GM12878 (cell line): ENCODE results near the gene COL13A1. TPM values are rescaled to one million over a fixed set of nuclear protein-coding genes. Genes with fewer than 3 reads are reported as not detected.

Experiments used
- ATAC-seq: fragments of 200-7000 bp; cut with Tn5 transposase; 3 replicates; pipeline ENCODE4 v1.9.1; 2020; ENCODE audit warnings: mild to moderate bottlenecking, moderate library complexity
- BruUV-seq: library from RNA; stranded (reverse); fragments of 400-500 nt; replicated peaks from 2 replicates; lab custom pipeline; 2021; lab: Mats Ljungman, UMichigan
- CTCF ChIA-PET: fragments of 300-600 bp; sonication (Branson Sonifier 250); formaldehyde crosslinking; extraction: SDS; loops from one replicate; lab custom pipeline; 2021; ENCODE audit warnings: inconsistent platforms; lab: Yijun Ruan, JAX
- POLR2A ChIA-PET: fragments of 350-600 bp; formaldehyde crosslinking; extraction: SDS; loops from one replicate; lab custom pipeline; 2021; ENCODE audit warnings: inconsistent platforms; lab: Charles Lee
- RAD21 ChIA-PET: fragments of 300-600 bp; sonication (Branson Sonifier 250); formaldehyde crosslinking; loops from one replicate; lab custom pipeline; 2023; ENCODE audit warnings: antibody characterized with exemption; ENCODE audit not compliant: unreplicated experiment; lab: Charles Lee
- SMC1A ChIA-PET: fragments of 300-600 bp; sonication (Branson Sonifier 250); formaldehyde crosslinking; loops from one replicate; lab custom pipeline; 2023; ENCODE audit not compliant: unreplicated experiment, uncharacterized antibody; lab: Charles Lee
- DNase-seq: peaks from one replicate; pipeline ENCODE4 v3.0.0-alpha.2; 2011; ENCODE audit warnings: low read depth, low spot score
- FAIRE-seq: peaks from 3 replicates; lab custom pipeline; 2011; peaks lifted over from hg19 to GRCh38; lab: Jason Lieb, UNC
- H2AFZ ChIP-seq: 2 replicates; pipeline ENCODE4 v1.6.0; 2011; ENCODE audit warnings: low read depth, low read length, control low read depth; ENCODE audit not compliant: control insufficient read depth
- H3K27ac ChIP-seq: 2 replicates; pipeline ENCODE4 v1.5.1; 2011; ENCODE audit warnings: control low read depth; ENCODE audit not compliant: control insufficient read depth, insufficient read depth
- H3K27me3 ChIP-seq, 2 experiments: replicated peaks in 1 of 2; 2 replicates each; pipeline versions ENCODE4 v1.6.0 to v1.6.1; 2011; ENCODE audit warnings: low read length in 1 of 2; ENCODE audit not compliant: control insufficient read depth in 2 of 2, insufficient read depth in 2 of 2
- H3K36me3 ChIP-seq, 2 experiments: 2 replicates each; pipeline ENCODE4 v1.5.1; 2011; ENCODE audit warnings: low read length in 1 of 2; ENCODE audit not compliant: control insufficient read depth in 2 of 2, insufficient read depth in 2 of 2
- H3K4me1 ChIP-seq: 2 replicates; pipeline ENCODE4 v1.6.1; 2011; ENCODE audit warnings: mild to moderate bottlenecking, low read length, moderate library complexity, mixed read lengths; ENCODE audit not compliant: control insufficient read depth, insufficient read depth
- H3K4me2 ChIP-seq: 2 replicates; pipeline ENCODE4 v1.6.0; 2011; ENCODE audit warnings: control low read depth; ENCODE audit not compliant: control insufficient read depth, insufficient read depth
- H3K4me3 ChIP-seq: fragments of 200-600 bp; sonication (generic); 2 replicates; pipeline ENCODE4 v1.5.1; 2016
- H3K79me2 ChIP-seq: 2 replicates; pipeline ENCODE4 v1.6.0; 2011; ENCODE audit warnings: low read length; ENCODE audit not compliant: control insufficient read depth, insufficient read depth
- H3K9ac ChIP-seq: 2 replicates; pipeline ENCODE4 v1.8.0; 2011; ENCODE audit warnings: low read length, control low read depth, mixed read lengths; ENCODE audit not compliant: control insufficient read depth, insufficient read depth
- H3K9me3 ChIP-seq: replicated peaks from 3 replicates; pipeline ENCODE4 v1.5.1; 2011; ENCODE audit warnings: mild to moderate bottlenecking, low read length; ENCODE audit not compliant: control insufficient read depth, insufficient read depth
- H4K20me1 ChIP-seq: 2 replicates; pipeline ENCODE4 v1.6.0; 2011; ENCODE audit not compliant: control insufficient read depth, insufficient read depth
- BACH1 ChIP-seq: fragments of 450-650 bp; IDR thresholded peaks from 2 replicates; pipeline ENCODE4 v1.6.1; 2017; ENCODE audit warnings: mild to moderate bottlenecking, borderline replicate concordance
- FOXM1 ChIP-seq: IDR thresholded peaks from 2 replicates; pipeline ENCODE4 v1.6.1; 2012; ENCODE audit warnings: low read depth, mild to moderate bottlenecking, inconsistent platforms, low read length, moderate library complexity
- IKZF1 ChIP-seq: fragments of 450-650 bp; conservative IDR thresholded peaks from 2 replicates; pipeline ENCODE4 v1.6.1; 2017; ENCODE audit warnings: antibody characterized with exemption, mild to moderate bottlenecking
- IRF3 ChIP-seq: fragments of 450-650 bp; IDR thresholded peaks from 2 replicates; pipeline ENCODE4 v1.6.1; 2014; ENCODE audit warnings: mild to moderate bottlenecking
- NR2C2 ChIP-seq: IDR thresholded peaks from 2 replicates; pipeline ENCODE4 v1.6.1; 2011; ENCODE audit warnings: borderline replicate concordance, low read depth; ENCODE audit not compliant: control insufficient read depth, insufficient read length
- NR2F1 ChIP-seq: fragments of 450-650 bp; conservative IDR thresholded peaks from 2 replicates; pipeline ENCODE4 v1.6.1; 2017; ENCODE audit warnings: mild to moderate bottlenecking
- RELB ChIP-seq: fragments of 450-650 bp; IDR thresholded peaks from 2 replicates; pipeline ENCODE4 v1.6.1; 2017; ENCODE audit warnings: low read depth, mild to moderate bottlenecking, moderate library complexity
- SMC3 ChIP-seq: IDR thresholded peaks from 2 replicates; pipeline ENCODE4 v1.6.1; 2011; ENCODE audit warnings: low read length, improper control_type of control experiment, borderline replicate concordance
- USF2 ChIP-seq: IDR thresholded peaks from 2 replicates; pipeline ENCODE4 v1.6.1; 2011; ENCODE audit warnings: low read depth, low read length, improper control_type of control experiment, borderline replicate concordance
- ZBTB11 ChIP-seq: fragments of 450-650 bp; formaldehyde crosslinking; IDR thresholded peaks from 2 replicates; pipeline ENCODE4 v1.5.0; 2022; ENCODE audit warnings: mild to moderate bottlenecking, missing genetic modification characterization
- ZNF24 ChIP-seq: fragments of 450-650 bp; IDR thresholded peaks from 2 replicates; pipeline ENCODE4 v1.6.1; 2017; ENCODE audit warnings: antibody characterized with exemption, mild to moderate bottlenecking
- WGBS: methylation state at CpG from one replicate; pipeline ENCODE4 v1.1.6; 2016; ENCODE audit warnings: low lambda C conversion rate; ENCODE audit not compliant: insufficient replicate concordance, insufficient coverage; ENCODE audit errors: missing lambda C conversion rate; 5-methylcytosine and 5-hydroxymethylcytosine counted together
- in situ Hi-C: fragments of 300-500 bp; cut with MboI; formaldehyde crosslinking; loops from 9 replicates; pipeline ENCODE4 v1.14.3; 2018; ENCODE audit warnings: mixed read lengths
- intact Hi-C: fragments of 100-400 bp; cut with micrococcal nuclease; formaldehyde crosslinking; loops from one replicate; pipeline ENCODE4 v1.14.2; 2022; ENCODE audit not compliant: unreplicated experiment
- polyA plus RNA-seq, 11 experiments: library from polyadenylated mRNA; depleted of rRNA in 4 of 11; unstranded in 6 of 11; stranded (reverse) in 5 of 11; fragments of >200 nt; fragmentation: Nextera tagmentation in 4 of 11; fragmentation: Illumina TruSeq in 1 of 11; extraction: Ambion mirVana in 4 of 11; extraction: Trizol in 1 of 11; gene quantifications; 1 replicate in 1 of 11; 2 replicates in 10 of 11; pipeline versions ENCODE4 v1.2.1 to v1.2.3, GENCODE V29; 2011 to 2016; ENCODE audit warnings: inconsistent platforms in 2 of 11, missing spikeins in 2 of 11, low read depth in 1 of 11
- total RNA-seq, 4 experiments: library from RNA; depleted of rRNA in 3 of 4; stranded (reverse); fragments of >200 nt in 3 of 4; fragmentation: Illumina TruSeq in 1 of 4; extraction: Trizol in 1 of 4; gene quantifications; 2 replicates each; pipeline versions ENCODE4 v1.2.1 to v1.2.3, GENCODE V29; 2013 to 2021

Gene COL13A1
- total and polyA plus RNA-seq, 10 of the 15 experiments (the other 5 are each of a cell fraction or from before 2014, with no cell fraction given), result 0.03 to 0.15 (median 0.05) TPM; not detected in 7

- SMC1A ChIA-PET, result no interaction called here
- TF ChIP-seq IKZF1, result 0 out of 2 replicates have a peak, but pooled peaks have one; percentile 14
- no peak for TF ChIP-seq USF2
- TF ChIP-seq RELB, result no peak
- TF ChIP-seq ZNF24, result no peak
- TF ChIP-seq FOXM1, result no peak
- TF ChIP-seq NR2C2, result no peak
- no peak for TF ChIP-seq ZBTB11 (CRISPR knock-in tag)
- TF ChIP-seq NR2F1, result peak; percentile 36; the same call in 1 of the 2 replicates
- no peak for TF ChIP-seq BACH1
- TF ChIP-seq SMC3, result no peak
- TF ChIP-seq IRF3, result no peak
- 35% methylated on average over 12 of the region's 13 CpGs for WGBS
- Histone ChIP-seq H3K9ac (no peak overlapping the region), H2AFZ (no peak overlapping the region), H3K9me3 (no peaks in the 10 kb centered on the region), H3K79me2 (no peaks in the 10 kb centered on the region), H3K36me3 (no peaks in the 10 kb centered on the region), H3K4me2 (no peak overlapping the region), H3K4me1 (no peaks in the 10 kb centered on the region), H3K27ac (no peak overlapping the region), H3K27me3 (peaks cover 0 to 2% of the 10 kb centered on the region in 2 experiments; a peak in 3 of 4 replicates), H3K4me3 (no peak overlapping the region), H4K20me1 (no peaks in the 10 kb centered on the region)
- FAIRE-seq, result no peak
- CTCF ChIA-PET, result interaction anchor here (1.0 to 1.1 kb wide), 2 partner anchors 36 to 79 kb away, joined by 3 read pairs; no protein-coding TSS in a partner anchor
- no peak for ATAC-seq
- in situ Hi-C loops (no loop called here), intact Hi-C loops (no loop called here)
- POLR2A ChIA-PET, result no interaction called here
- no TSS peak for BruUV-seq
- RAD21 ChIA-PET, result no interaction called here
- no peak for DNase-seq
Observed at GRCh38 chr10:69879634-69880257, 78.0 kb downstream of the COL13A1 start.
